HG03432 (cell line): ENCODE results near the gene UBIAD1.
"Not testable (repeated sequence)": the region's sequence is repeated elsewhere in the genome, so short reads cannot be mapped to it uniquely, and the experiment has no call there.

Source experiments
- ATAC-seq: cut with Tn5 transposase; IDR thresholded peaks from one replicate; pipeline ENCODE4 v1.9.1; 2021; ENCODE audit warnings: mild to moderate bottlenecking, moderate library complexity; ENCODE audit not compliant: unreplicated experiment

Gene UBIAD1

DNA sequence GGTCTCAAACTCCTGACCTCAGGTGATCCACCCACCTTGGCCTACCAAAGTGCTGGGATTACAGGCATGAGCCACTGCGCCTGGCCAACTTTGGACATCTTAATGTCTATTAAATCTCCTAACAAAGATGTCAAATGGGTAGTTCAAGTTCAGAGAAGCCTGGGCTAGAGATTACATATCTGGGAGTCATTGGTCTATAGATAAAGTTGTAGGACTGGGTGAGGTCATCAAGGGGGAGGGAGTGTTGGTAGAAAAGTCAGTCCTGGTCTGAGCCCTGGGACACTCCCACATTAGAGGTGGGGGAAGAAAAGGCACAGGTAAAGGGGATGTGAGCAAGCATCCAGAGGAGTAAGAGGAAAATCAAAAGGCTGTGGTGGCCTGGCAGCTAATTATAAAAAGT lies 6.6 kb downstream of the UBIAD1 start:
- ATAC-seq: no peak

DNA sequence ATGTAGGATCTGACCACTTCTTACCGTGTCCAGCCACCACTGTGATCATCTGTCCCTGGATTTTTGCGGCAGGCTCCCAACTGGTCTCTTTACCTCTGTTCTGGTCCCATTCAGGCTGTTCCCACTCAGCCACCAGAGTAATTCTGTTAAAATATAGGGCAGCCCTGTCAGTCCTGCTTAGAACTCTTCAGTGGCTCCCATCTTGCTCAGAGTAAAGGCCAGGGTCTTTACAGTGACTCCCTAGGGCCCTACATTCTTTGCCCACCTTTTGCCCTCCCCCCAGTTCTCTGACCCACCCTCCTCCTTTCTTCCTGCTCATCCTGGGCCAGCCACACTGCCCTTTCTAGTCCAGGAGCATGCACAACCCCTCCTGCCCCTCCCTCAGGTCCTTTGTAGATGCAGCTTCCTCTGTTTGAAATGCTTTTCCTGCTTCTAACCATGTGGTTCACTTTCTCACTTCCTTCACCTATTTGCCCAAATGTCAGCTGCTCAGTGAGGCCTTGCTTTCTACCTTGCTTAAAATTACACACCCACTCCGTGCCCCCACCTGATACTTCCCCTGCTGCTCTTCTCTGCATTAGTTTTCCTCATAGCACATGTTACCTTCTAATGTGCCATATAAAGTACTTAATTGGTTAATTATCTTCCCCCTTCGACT lies 7.8 kb downstream of the UBIAD1 start:
- ATAC-seq: no peak

DNA sequence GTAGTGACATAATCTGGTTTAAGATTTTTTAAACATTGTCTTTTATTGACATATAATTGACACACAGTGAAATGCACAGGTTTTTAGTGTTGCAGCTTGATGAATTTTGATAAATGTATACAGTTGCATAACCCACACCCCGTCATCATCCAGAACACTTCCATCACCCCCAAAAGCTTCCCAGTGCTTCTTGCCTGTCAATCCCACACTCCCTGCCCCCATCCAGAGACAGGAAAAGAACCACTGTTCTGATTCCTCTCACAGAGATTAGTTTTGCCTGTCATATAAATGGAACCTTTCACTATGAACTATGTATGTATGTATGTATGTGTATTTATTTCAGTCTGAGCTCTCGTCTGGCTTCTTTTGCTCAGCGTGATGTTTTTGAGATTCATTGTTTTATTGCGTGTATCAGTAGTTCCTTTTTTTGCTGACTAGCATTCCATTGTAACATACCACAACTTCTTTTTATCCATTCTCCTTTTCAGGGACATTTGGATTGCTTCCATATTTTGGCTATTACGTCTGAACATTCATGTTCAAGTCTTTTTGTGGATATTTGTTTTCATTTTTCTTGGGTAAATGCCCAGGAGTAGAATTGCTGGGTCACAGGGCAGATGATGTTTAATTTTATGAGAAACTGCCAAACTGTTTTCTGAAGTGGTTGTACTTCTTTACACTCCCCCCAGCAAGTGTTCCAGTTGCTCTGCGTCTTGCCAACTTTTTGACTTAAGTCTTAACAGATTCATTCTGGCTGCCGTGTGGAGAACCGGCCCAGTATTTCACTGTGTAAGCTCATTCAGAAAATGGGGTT lies 8.7 kb downstream of the UBIAD1 start:
- ATAC-seq: no peak

DNA sequence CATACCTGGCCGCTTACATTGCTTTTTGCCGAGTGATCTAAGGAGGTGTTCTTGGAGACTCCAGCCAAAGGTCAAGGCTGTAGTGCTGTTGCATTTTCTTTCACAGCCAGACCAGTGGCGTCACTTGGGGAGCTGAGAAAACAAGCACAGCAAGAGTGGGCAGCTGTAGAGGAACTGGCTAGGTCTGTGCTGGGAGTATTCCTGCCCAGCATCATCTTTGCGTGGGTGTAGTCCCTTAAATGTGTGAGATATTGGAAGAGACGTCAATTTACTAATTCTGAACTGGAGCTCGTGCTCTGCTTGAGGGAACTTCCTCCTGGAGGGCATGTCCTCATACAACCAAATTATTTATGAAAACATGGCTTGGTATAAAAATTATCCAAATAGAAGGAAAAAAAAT lies 10.2 kb downstream of the UBIAD1 start:
- no peak for ATAC-seq

DNA sequence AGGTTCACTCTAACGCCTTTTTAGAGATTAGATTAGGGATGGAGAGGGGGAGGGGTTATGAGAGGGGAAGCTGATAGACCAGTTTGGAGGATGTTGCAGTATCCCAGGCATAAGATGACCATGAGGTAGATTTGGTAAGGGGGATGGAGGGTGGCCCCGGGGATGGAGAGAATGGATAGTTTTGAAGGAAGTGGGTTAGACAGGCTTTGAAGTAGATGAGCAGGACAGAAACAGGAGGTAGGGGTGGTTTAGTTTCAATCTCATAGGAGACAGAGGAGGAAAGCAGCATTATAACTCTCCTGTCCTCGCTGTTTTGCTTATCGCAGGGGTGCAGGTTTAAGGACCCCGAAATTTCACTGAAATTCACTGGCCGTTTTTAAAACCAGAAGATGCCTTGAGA lies 11.8 kb downstream of the UBIAD1 start:
- no peak for ATAC-seq

DNA sequence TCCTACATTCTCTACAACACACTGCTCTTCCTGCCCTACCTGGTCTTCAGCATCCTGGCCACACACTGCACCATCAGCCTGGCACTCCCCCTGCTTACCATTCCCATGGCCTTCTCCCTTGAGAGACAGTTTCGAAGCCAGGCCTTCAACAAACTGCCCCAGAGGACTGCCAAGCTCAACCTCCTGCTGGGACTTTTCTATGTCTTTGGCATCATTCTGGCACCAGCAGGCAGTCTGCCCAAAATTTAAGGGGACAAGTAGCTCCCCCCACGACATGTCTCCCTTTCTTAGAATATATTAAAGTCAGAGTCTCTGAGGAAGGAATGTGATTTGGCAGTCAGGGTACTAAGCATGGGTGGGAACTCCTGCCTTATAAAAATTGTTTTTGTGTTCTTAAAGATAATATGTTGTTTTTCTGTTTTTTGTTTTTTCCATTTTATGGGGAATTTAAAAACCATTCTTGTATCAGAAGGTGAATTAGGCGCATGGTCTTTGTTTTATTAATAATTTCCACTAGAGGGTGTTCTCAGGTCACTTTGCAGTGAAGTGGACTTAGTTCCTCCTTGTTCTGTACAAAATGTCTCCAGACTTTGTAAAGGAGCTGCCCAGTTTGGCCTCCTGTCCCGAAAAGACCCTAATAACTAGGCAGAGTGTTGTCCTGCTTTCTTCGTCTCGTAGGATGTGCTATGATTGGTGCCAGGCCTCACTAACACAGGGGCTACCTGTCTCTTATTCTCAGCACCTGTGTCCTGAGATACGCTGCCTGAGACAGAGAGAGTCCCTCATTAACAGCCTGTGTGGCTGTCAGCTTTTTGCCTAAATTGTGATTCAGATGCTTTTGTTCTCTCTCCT lies 13.1 kb downstream of the UBIAD1 start:
- ATAC-seq: no peak

DNA sequence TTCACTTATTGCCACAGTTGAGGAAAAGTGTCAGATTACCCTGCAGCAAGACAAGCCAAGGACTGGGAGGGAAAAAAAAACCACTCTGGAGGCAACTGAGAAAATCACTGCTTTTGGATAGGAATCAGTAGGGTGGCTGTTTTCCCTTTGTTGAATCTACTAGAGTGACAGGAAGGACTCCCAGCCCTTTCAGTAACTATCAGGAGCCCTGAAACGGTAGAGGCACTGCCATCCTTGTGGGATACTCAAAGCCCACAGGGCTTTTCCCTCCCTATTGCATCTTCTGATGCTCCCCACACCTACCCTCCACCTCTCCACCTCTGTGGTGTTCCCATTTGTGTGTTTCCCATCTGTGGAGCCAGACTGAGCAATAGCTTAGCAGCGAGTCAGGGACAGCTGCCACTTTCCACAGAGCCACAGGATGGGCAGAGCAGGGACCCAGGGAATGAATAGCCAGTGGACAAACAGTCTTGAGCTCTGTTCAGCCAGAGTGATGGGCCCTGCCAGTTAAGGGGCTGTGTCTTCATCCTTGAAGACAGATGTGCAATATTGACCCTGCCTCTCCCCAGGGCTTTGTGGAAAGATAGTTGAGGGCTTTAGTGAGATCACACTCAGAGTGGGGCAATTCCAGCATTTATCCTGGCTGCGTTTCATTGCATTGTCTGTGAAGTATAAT lies 13.9 kb downstream of the UBIAD1 start:
- no peak for ATAC-seq

DNA sequence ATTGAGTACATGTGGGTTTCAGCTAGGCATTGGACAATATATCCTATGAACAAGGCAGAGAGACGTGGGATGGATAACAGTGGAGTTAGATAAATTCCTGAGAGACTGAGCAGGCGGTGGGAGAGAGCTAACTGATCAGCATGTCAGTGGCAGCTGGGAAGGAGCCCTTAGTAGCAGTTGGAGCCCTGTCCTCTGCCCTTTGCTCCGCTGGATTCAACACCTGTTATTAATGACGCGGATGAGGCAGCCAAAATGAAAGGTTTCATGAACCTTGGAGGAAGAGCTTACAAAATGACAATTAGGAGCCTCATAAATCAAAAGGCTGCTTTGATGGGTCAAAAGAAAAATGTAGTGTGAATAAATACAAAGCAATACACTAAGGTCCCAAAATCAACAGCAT lies 16.1 kb downstream of the UBIAD1 start:
- no peak for ATAC-seq

DNA sequence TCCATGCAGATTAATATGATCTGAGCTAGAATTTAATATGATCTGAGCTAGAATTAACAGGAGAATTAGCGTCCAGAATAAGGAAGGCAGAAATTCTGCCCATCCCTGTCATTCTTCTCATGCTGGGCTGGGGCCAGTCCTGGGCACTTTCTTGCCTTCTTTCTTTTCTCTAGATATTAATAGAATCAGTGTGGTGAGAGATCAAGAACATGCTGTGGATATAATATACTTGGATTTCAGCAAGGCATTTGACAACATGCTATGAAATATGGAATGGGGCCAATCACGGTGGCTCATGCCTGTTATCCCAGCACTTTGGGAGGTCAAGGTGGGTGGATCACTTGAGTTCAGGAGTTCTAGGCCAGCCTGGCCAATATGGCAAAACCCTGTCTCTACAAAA lies 18.1 kb downstream of the UBIAD1 start:
- no peak for ATAC-seq

DNA sequence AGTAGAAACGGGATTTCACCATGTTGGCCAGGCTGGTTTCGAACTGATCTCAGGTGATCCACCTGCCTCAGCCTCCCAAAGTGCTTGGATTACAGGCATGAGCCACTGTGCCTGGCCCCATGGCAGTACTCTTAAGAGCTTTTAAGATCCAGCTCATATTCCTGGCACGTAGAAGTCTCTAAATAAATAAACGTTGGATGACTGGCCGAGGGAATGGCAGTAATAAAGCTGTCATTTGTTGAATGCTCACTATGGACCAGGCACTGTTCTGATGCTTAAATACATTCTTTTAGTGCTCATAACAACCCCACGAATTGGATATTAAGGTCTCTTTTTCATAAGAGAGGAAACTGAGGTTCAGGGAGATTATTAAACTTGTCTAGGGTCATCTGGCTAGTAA lies 20.9 kb downstream of the UBIAD1 start:
- ATAC-seq: no peak

DNA sequence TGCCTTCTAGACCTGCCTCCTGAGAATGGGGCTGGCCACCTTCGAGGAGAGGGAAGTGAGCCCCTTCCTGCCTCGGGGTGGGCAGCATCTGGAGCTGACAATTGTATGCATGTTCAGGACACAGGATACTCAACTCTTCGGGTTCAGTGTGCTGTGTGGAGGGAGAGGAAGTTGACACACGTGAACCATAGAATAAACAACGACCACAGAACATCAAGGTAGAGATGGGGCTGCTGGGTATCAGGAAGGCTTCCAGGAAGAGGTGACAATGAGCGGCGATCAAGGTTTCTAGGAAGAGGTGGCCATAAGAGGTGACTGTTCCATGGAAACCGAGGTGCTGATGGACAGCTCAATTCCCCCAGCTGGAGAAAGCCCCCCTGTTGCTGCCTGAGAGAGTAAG lies 22.0 kb downstream of the UBIAD1 start:
- ATAC-seq: no peak

DNA sequence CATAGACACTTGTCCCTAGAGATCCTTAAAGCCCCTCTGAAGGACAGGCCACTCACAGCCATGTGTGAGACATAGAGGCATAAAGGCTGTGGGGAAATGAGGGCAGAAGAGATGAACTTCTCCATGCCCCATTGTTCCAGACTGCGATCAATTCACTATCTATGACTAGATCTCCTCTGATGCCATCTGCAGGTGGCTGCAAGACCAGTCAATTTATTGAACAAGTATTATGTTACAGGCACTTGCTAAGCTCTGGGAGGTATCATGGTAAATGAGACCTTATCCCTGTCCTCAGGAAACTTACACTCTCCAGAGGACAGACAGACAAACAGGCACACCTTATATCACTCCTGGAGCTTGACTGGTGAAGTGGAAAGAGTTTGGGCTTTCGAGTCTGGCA lies 22.9 kb downstream of the UBIAD1 start:
- no peak for ATAC-seq

DNA sequence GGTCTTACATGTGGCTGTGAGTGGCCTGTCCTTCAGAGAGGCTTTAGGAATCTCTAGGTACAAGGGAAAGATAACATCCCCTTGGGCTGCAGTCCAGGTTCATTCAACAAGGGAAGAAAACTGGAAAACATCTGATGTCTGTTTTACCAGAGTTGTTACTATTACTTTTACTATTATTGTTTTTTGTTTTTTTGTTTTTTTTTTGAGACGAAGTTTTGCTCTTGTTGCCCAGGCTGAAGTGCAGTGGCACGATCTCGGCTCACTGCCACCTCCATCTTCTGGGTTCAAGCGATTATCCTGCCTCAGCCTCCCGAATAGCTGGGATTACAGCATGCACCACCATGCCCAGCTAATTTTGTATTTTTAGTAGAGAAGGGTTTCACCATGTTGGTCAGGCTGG lies 24.8 kb downstream of the UBIAD1 start:
- ATAC-seq: not testable (repeated sequence)

DNA sequence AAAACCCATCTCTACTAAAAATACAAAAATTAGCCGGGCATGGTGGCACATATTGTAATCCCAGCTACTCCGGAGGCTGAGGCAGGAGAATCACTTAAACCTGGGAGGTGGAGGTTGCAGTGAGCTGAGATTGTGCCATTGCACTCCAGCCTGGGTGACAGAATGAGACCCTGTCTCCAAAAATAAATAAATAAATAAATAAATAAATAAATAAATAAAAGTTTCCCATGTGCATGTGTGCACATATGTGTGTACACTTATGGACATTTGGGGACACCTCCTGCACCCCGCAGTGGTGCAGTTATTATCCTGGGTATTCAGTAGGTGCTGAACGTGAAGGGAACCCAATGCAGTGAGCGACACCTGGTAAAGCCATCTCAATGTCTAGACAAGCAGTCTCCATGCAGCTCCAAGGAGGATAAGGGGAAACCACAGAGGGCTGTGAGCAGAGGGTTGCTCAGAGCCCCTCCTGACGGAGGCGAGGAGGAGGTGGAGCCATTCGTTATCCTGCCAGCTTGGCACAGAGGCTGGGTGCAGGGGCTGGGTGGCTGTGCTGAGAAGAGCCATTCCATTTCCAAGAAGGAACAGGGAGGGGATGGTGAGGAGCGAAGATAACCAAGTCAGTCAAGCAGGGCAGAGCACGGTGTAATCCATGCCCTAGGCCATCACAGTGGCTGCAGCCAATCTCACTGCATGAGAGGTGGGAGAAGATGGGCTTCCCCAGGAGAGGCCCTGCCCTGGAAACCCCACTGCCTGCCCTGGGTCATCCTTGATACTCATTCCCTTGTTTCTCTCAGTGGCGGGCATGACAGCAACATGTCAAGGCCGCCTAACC lies 25.6 kb downstream of the UBIAD1 start:
- ATAC-seq: no peak

DNA sequence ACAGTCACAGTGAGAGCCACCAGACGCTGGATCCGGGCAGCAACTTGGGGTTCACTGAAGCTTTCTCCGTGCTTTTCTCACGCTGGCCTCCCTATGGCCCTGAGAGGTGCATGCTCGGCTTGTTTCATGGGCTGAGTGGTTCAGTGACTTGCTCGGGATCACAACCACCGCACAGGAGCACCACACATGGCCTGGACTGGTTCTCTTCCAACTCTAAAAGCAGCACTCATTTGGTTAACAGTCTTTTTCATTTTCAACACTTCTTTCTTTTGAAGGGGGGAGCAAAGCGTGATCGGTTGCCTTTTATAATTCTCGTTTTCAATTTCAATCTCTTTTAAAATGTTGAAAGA lies 26.2 kb downstream of the UBIAD1 start:
- ATAC-seq: no peak

DNA sequence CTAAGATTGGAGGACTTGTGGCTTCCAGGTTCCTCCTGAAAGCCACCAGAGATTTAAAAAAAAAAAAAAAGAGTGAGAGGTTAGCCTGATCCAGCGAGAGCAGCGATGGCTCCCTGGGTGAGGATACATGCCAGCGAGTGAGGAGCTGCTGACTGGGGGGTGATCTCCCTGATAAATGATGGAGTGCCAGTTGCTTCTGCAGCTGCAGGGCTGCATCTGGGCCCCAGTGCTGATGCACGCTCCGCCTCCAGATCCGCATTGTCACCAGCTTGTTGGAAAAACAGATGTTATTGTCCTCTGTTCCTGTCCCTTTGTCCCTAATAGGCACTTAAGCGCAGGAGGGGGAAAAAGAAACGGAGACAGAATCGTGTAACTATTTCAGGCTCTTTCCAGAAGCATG lies 28.6 kb downstream of the UBIAD1 start:
- ATAC-seq: no peak

DNA sequence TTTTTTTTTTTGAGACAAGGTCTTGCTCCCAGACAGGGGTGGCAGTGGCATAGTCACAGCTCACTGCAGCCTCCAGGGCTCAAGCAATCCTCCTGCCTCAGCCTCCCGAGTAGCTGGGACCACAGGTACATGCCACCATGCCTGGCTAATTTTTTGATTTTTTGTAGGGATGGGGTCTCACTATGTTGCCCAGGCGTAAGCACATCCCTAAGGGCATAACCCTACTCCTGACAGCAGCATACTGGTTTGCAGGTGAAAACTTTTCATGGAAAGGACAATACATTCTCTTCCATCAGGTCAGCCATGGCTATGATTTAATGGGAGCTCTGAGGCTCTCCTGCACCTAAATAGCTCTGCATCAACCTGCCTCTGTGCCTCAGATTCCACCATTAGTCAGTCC lies 29.4 kb downstream of the UBIAD1 start:
- ATAC-seq: no peak

DNA sequence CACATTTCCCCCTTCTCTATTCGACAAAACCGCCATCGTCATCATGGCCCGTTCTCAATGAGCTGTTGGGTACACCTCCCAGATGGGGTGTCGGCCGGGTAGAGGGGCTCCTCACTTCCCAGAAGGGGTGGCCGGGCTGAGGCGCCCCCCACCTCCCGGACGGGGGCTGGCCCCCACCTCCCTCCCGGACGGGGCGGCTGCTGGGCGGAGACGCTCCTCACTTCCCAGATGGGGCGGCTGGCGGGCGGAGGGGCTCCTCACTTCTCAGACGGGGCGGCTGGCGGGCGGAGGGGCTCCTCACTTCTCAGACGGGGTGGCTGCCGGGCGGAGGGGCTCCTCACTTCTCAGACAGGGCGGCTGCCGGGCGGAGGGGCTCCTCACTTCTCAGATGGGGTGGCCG lies 32.5 kb downstream of the UBIAD1 start:
- ATAC-seq: not testable (repeated sequence)

DNA sequence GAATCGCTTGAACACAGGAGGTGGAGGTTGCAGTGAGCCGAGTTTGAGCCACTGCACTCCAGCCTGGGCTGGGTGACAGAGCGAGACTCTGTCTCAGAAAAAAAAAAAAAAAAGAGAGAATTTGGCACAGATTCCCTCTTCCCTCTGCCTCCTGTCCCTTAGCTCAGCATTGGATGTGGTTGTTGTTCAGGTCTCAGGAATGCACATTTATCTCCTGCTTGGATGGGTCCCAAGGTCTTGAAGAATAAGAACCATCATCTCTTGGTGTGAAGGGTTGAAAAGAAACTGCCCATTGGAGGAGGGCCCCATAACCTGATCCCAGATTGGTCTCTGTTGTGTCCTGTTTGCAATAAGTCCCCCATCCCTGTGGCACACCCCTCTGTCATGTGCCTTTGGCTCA lies 34.9 kb downstream of the UBIAD1 start:
- ATAC-seq: no peak

DNA sequence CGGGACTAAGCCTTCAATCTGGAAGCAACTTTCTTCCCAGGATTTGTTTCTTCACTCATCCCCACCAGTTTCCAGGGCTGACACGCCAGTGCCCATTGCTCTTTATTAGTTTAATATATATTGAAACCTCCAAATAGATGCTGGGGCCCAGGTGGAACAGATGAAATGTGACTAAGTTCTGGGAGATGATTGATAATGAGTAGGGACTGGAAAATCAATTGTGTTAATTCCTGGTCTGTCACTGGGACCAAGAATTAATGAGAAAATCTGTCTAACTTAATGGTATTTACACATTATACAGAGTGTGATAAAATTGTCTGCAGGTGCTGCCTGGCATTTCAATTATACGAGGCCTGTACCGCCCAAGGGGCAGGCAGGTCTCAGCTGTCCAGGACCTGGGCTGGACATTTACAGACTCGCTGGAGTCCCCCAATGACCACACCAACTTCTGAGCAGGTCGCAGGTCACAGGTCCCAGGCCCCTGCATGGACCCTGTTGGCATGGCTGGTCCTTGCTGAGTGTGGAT lies 35.8 kb downstream of the UBIAD1 start:
- no peak for ATAC-seq
